ENCODE data around the gene RPS21.

DNA sequence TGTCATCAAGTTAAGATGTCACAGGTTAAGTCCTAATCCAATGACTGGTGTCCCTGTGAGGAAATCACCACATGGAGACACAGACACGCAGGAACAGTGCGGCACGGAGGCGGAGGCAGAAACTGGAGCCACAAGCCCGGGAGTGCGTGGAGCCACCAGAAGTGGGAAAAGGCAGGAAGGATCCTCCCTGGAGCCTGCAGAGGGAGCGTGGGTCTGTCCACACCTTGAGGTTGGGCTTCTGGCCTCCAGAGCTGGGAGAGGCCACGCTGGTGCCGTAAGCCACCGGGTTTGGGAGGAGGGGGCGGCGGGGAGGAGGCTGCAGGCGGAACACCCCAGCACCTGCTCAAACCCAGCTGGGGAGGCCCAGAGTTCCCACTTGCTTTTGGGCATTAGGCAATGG, 16.4 kb downstream of the RPS21 start:
- TF ChIP-seq CTCF (IDR thresholded peaks at IDR 0.05) (no peak), ZFX (IDR thresholded peaks at IDR 0.05; ENCODE audit: borderline replicate concordance) (no peak)
